Fibroblast of skin of right biceps (primary cell): ENCODE measurements around the gene POLR1B.
"Not testable (repeated sequence)": the region's sequence is repeated elsewhere in the genome, so short reads cannot be mapped to it uniquely, and the experiment has no call there.

Experiments
- DNase-seq: peaks from one replicate; pipeline ENCODE4 v3.0.0-alpha.2; 2013

POLR1B gene

GRCh38 chr2:112602917-112603316 lies 60.7 kb downstream of the POLR1B start:
- DNase-seq: no peak

- no peak for DNase-seq
These were observed 61.5 kb downstream of the POLR1B start for GRCh38 chr2:112603731-112604130.

DNA sequence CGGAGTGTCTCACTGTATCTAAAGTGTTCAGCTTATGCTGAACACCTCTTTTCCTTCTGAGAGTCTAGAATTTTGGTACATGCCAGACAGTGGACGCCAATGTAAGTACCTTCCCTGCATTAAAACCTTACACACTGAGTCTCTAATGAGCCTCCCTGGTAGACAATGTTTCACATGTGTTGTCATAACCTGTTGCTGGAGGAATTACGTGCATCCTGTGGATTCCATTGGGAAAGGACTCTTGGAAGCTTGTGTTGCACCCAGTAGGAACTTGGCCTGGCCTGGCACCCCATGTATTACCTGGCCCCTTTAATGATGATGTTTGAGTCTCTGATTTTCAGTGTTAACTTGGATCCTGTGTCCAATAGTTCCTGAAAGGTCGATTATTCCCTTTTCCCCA lies 62.7 kb downstream of the POLR1B start:
- DNase-seq: no peak

GRCh38 chr2:112605926-112606325 lies 63.7 kb downstream of the POLR1B start:
- no peak for DNase-seq

- DNase-seq: no peak
These were observed 64.3 kb downstream of the POLR1B start for GRCh38 chr2:112606547-112606946.

DNA sequence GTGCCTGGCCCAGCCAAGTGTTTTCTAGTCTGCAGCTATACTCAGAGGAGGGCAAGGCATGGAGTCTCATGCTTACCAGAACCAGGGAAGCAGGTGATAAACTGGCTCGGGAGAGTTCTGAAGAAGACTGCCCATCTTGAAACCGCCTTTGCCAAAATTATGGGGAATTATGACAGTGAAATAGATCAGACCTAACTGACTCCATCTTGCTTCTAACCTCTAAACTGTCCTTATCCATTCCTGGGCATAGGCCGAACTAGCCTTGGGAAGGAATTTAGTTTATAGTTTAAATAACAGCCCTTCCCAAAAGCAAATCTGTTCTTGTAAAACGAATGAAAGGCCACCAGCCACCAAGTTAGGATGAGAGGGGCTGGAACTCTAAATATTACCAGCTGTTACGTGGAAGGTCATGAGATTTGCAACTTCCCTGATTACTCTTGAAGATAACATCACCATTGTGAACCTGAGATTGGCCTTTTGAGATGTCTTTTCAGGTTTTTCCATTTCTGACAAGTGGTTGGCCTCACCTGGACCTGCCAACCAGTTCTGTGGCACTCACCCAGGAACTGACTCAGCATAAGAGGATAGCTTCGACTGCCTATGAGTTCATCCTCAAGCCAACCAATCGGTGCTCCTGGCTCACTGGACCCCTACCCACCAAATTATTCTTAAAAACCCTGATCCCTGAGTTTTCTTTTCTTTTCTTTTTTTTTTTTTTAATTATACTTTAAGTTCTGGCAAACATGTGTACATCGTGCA lies 65.6 kb downstream of the POLR1B start:
- DNase-seq: no peak

- DNase-seq: not testable (repeated sequence)
These were observed 67.1 kb downstream of the POLR1B start for GRCh38 chr2:112609320-112609719.

DNA sequence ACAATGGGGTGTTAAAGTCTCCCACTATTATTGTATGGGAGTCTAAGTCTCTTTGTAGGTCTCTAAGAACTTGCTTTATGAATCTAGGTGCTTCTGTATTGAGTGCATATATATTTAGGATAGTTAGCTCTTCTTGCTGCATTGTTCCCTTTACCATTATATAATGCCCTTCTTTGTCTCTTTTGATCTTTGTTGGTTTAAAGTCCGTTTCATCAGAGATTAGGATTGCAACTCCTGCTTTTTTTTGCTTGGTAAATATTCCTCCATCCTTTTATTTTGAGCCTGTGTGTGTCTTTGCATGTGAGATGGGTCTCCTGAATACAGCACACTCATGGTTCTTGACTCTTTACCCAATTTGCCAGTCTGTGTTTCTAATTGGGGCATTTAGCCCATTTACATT lies 70.0 kb downstream of the POLR1B start:
- not testable (repeated sequence) for DNase-seq

GRCh38 chr2:112614201-112614840 lies 72.1 kb downstream of the POLR1B start:
- DNase-seq: no peak

GRCh38 chr2:112615051-112615450 lies 72.8 kb downstream of the POLR1B start:
- no peak for DNase-seq

DNA sequence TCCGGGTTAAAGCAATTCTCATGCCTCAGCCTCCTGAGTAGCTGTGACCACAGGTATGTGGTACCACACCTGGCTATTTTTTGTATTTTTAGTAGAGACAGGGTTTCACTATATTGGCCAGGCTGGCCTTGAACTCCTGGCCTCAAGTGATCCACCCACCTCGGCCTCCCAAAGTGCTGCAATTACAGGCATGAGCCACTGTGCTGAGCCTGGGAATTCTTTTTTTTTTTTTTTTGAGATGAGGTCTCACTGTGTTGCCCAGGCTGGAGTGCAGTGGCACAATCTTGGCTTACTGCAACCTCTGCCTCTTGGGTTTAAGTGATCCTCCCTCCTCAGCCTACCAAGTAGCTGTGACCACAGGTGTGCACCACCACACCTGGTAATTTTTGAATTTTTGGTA lies 73.5 kb downstream of the POLR1B start:
- DNase-seq: not testable (repeated sequence)

DNA sequence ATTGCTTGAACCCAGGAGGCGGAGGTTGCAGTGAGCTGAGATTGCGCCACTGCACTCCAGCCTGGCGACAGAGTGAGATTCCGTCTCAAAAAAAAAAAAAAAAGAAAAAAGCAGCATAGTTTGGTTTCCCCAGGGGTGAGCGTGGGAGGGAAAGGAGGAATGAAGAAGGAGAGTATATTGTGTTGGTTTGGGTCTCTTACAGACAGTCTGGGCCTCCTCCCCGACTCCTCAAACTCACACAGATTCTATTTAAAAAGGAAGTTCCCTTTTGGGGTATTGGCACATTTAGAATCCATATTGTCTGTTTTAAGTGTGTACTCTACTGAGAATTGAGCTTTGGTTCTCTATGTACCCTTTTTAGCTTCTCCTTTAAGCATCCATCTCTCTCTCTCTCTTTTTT lies 76.1 kb downstream of the POLR1B start:
- no peak for DNase-seq

GRCh38 chr2:112621790-112622527 lies 79.7 kb downstream of the POLR1B start:
- peak; percentile 88 for DNase-seq

DNA sequence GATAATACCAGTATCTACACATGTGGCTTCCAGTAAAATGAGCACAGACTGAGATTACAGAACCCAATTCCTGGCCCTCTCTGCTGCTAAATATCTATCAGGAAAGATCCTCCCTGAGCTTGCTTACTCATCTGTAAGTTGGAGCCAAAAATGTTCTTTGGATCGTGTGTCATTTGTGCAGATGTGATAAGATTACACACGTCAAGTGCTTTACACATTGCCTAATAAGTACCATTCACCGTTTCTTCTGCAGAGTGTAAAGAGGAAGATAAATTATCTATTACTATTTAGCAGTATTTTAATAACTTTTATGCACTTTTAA lies 80.2 kb downstream of the POLR1B start:
- peak; percentile 93 for DNase-seq

DNA sequence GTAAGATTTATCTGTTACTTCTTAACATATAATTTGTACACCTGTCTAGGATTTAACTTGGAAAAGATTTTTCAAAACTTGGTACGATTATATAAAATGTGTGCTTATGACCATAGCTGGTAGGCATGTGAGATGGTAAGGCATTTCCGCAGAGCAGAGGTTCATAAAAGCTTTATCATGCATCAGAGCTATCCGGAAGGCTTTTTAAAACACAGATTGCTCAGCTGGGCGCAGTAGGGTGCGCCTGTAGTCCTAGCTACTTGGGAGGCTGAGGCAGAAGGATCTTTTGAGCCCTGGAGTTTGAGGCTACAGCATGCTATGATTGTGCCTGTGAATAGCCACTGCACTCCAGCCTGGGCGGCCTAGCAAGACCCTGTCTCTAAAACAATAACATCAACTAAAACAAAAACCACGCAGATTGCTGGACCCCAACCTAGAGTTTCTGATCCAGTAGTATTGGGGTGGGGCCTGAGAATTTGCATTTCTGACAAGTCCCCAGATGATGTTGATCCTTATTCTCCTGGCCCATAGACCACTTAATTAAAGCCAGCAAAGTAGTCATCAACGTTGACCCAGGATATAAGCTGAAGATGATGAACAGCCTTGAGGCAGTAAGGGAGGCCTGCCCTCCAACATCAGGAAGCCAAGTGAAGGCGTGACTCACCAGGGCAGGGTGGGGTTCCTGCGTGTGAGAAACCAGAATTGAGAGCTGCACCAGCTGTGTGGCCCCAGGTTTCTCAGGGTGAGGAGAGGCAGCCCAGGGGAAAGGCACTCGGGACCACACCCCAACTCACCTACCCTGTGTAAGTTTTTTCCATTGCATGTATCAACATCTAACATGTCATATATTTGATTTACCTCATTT lies 81.9 kb downstream of the POLR1B start:
- peak; percentile 78 for DNase-seq

DNA sequence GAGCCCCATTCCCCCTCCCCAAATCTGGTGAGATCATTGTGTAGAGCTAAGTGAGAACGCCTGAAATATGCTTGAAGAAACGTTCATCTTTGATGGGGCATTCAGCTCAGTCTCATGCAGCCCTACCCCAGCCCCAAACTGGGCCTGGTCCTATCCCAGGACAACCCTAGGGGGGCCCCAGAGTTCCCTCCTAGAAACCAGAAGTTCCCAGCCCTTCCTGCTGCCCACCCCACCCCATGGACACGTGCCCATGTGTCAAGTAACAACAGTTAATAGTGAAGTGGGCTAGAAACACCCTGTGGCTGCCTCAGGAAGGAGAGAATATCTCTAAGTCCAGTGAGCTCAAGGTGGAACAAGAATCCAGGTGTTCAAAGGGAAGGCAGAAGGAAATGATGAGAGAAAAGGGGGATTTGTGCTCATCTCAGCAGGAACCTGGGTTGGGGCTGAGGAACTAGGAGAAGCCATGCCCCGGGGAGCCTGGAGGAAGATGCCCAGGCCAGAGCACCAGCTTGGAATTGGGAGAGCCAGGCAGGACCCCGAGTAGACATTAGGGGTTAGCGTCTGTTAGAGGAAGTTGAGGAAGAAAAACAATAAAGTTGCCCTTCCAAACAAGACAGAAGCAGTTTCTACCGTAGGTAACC lies 83.3 kb downstream of the POLR1B start:
- DNase-seq: no peak

GRCh38 chr2:112626604-112627059 lies 84.4 kb downstream of the POLR1B start:
- peak; percentile 78 for DNase-seq
